HL-60 (cell line): ENCODE results near the gene KAT6B.

ENCODE experiments used
- TF ChIP-seq, protein P1 (sequence below): IDR thresholded peaks from one replicate; pipeline ENCODE4 v1.5.1; 2011; ENCODE audit warnings: low read length, control low read depth, inconsistent platforms; ENCODE audit not compliant: insufficient read depth
- TF ChIP-seq, protein P2 (sequence below): IDR thresholded peaks from 2 replicates; pipeline ENCODE4 v1.6.1; 2012; ENCODE audit warnings: low read depth; ENCODE audit not compliant: insufficient replicate concordance

DNA sequence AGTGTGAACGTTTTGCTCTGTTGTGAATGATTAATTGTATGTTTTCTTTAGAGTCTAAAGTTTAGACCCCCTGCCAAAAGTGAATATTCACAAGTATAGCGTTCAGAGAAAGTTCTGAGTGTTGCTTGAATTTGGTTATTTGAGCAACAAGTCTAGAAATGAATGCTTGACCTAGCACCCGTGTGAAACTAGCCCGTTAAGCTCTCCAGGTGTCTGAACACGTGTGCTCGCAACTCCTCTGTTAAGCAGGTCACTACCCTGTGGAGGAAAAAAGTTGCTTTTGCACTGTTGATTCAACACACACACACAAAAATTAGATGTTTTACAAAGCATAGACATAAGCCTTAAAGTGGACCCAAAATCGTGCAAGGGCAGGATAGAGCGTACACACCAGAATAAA, 206.4 kb downstream of the KAT6B start:
- TF ChIP-seq, protein P1, sequence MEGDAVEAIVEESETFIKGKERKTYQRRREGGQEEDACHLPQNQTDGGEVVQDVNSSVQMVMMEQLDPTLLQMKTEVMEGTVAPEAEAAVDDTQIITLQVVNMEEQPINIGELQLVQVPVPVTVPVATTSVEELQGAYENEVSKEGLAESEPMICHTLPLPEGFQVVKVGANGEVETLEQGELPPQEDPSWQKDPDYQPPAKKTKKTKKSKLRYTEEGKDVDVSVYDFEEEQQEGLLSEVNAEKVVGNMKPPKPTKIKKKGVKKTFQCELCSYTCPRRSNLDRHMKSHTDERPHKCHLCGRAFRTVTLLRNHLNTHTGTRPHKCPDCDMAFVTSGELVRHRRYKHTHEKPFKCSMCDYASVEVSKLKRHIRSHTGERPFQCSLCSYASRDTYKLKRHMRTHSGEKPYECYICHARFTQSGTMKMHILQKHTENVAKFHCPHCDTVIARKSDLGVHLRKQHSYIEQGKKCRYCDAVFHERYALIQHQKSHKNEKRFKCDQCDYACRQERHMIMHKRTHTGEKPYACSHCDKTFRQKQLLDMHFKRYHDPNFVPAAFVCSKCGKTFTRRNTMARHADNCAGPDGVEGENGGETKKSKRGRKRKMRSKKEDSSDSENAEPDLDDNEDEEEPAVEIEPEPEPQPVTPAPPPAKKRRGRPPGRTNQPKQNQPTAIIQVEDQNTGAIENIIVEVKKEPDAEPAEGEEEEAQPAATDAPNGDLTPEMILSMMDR = no peak
- TF ChIP-seq, protein P2, sequence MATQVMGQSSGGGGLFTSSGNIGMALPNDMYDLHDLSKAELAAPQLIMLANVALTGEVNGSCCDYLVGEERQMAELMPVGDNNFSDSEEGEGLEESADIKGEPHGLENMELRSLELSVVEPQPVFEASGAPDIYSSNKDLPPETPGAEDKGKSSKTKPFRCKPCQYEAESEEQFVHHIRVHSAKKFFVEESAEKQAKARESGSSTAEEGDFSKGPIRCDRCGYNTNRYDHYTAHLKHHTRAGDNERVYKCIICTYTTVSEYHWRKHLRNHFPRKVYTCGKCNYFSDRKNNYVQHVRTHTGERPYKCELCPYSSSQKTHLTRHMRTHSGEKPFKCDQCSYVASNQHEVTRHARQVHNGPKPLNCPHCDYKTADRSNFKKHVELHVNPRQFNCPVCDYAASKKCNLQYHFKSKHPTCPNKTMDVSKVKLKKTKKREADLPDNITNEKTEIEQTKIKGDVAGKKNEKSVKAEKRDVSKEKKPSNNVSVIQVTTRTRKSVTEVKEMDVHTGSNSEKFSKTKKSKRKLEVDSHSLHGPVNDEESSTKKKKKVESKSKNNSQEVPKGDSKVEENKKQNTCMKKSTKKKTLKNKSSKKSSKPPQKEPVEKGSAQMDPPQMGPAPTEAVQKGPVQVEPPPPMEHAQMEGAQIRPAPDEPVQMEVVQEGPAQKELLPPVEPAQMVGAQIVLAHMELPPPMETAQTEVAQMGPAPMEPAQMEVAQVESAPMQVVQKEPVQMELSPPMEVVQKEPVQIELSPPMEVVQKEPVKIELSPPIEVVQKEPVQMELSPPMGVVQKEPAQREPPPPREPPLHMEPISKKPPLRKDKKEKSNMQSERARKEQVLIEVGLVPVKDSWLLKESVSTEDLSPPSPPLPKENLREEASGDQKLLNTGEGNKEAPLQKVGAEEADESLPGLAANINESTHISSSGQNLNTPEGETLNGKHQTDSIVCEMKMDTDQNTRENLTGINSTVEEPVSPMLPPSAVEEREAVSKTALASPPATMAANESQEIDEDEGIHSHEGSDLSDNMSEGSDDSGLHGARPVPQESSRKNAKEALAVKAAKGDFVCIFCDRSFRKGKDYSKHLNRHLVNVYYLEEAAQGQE = no peak
